Measurements from ENCODE around the gene RAD51B.

DNA sequence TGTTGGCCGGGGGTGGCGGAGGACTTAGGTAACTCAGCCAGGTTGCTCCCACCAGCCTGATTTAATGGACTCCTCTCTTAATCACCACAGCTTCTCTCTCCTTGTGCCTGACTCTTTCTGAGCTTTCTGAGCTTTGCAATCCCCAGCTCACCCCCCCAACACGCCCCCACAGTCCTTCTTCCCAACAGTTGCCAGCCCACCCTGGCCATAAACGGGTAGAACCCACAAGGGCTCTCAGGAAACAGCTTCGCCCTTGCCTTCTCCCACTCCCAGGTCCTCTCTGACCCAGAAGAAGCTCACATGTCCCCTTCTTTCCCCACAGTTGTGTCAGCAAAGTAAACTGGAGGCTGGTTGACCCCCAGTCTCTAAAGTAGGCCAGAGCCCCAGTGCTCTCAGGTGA is 940.4 kb downstream of the RAD51B start:
- no peak for TF ChIP-seq POLR2AphosphoS5 (IDR thresholded peaks at IDR 0.05; ENCODE audit: low read depth, low read length)
- TF ChIP-seq, protein P1, sequence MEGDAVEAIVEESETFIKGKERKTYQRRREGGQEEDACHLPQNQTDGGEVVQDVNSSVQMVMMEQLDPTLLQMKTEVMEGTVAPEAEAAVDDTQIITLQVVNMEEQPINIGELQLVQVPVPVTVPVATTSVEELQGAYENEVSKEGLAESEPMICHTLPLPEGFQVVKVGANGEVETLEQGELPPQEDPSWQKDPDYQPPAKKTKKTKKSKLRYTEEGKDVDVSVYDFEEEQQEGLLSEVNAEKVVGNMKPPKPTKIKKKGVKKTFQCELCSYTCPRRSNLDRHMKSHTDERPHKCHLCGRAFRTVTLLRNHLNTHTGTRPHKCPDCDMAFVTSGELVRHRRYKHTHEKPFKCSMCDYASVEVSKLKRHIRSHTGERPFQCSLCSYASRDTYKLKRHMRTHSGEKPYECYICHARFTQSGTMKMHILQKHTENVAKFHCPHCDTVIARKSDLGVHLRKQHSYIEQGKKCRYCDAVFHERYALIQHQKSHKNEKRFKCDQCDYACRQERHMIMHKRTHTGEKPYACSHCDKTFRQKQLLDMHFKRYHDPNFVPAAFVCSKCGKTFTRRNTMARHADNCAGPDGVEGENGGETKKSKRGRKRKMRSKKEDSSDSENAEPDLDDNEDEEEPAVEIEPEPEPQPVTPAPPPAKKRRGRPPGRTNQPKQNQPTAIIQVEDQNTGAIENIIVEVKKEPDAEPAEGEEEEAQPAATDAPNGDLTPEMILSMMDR (IDR thresholded peaks at IDR 0.05): no peak
- TF ChIP-seq TCF7L2 (IDR thresholded peaks at IDR 0.05; ENCODE audit: low read depth, low read length): no peak
- TF ChIP-seq, protein P2, sequence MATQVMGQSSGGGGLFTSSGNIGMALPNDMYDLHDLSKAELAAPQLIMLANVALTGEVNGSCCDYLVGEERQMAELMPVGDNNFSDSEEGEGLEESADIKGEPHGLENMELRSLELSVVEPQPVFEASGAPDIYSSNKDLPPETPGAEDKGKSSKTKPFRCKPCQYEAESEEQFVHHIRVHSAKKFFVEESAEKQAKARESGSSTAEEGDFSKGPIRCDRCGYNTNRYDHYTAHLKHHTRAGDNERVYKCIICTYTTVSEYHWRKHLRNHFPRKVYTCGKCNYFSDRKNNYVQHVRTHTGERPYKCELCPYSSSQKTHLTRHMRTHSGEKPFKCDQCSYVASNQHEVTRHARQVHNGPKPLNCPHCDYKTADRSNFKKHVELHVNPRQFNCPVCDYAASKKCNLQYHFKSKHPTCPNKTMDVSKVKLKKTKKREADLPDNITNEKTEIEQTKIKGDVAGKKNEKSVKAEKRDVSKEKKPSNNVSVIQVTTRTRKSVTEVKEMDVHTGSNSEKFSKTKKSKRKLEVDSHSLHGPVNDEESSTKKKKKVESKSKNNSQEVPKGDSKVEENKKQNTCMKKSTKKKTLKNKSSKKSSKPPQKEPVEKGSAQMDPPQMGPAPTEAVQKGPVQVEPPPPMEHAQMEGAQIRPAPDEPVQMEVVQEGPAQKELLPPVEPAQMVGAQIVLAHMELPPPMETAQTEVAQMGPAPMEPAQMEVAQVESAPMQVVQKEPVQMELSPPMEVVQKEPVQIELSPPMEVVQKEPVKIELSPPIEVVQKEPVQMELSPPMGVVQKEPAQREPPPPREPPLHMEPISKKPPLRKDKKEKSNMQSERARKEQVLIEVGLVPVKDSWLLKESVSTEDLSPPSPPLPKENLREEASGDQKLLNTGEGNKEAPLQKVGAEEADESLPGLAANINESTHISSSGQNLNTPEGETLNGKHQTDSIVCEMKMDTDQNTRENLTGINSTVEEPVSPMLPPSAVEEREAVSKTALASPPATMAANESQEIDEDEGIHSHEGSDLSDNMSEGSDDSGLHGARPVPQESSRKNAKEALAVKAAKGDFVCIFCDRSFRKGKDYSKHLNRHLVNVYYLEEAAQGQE (IDR thresholded peaks at IDR 0.05; ENCODE audit: insufficient read depth in 1 of 2, low read depth in 2 of 2, low read length in 1 of 2): no peak
